A549 (cell line): ENCODE results near the gene YTHDF2.

Experiments
- ATOH8 ChIP-seq: fragments of 250-450 bp; sonication (Bioruptor Pico); IDR thresholded peaks from 2 replicates; pipeline ENCODE4 v1.5.0; 2020; ENCODE audit warnings: low read depth, mild to moderate bottlenecking, moderate library complexity
- CTCF ChIP-seq: fragments of >200 bp; sonication (Bioruptor Twin); formaldehyde crosslinking; IDR thresholded peaks from 3 replicates; pipeline ENCODE4 v1.5.1; 2016
- MAFK ChIP-seq: fragments of 450-650 bp; IDR thresholded peaks from 2 replicates; pipeline ENCODE4 v1.6.1; 2014; ENCODE audit not compliant: partially characterized antibody
- MAZ ChIP-seq: fragments of 150-350 bp; IDR thresholded peaks from 2 replicates; pipeline ENCODE4 v1.6.1; 2014; ENCODE audit warnings: antibody characterized with exemption, low read depth, low read length, borderline replicate concordance
- MYC ChIP-seq: IDR thresholded peaks from 2 replicates; pipeline ENCODE4 v1.6.1; 2012; ENCODE audit warnings: mild to moderate bottlenecking, inconsistent platforms, low read length, improper control_type of control experiment, borderline replicate concordance
- NPAS2 ChIP-seq: fragments of 250-450 bp; sonication (Bioruptor Pico); IDR thresholded peaks from 2 replicates; pipeline ENCODE4 v1.8.0; 2022; ENCODE audit warnings: mild to moderate bottlenecking, moderate library complexity, borderline replicate concordance
- POLR2A ChIP-seq: IDR thresholded peaks from 2 replicates; pipeline ENCODE4 v1.6.1; 2012; ENCODE audit warnings: mild to moderate bottlenecking, low read length
- POLR2AphosphoS2 ChIP-seq: conservative IDR thresholded peaks from 2 replicates; pipeline ENCODE4 v1.6.1; 2012; ENCODE audit warnings: low read length, improper control_type of control experiment, inconsistent platforms
- REST ChIP-seq: fragments of 200-600 bp; sonication (generic); IDR thresholded peaks from 2 replicates; pipeline ENCODE4 v1.6.1; 2016; ENCODE audit warnings: antibody characterized with exemption, mild to moderate bottlenecking, moderate library complexity
- TFCP2L1 ChIP-seq: fragments of 250-450 bp; sonication (Bioruptor Pico); IDR thresholded peaks from 2 replicates; pipeline ENCODE4 v1.5.0; 2021; ENCODE audit warnings: mild to moderate bottlenecking
- ZSCAN20 ChIP-seq: fragments of 250-450 bp; sonication (Bioruptor Pico); IDR thresholded peaks from 2 replicates; pipeline ENCODE4 v1.8.0; 2022; ENCODE audit warnings: mild to moderate bottlenecking, moderate library complexity

GRCh38 chr1:28789816-28790215 is 53.1 kb downstream of the YTHDF2 start:
- TF ChIP-seq CTCF (no peak), ZSCAN20 (CRISPR knock-in tag) (no peak), POLR2A (no peak), POLR2AphosphoS2 (no peak), NPAS2 (CRISPR knock-in tag) (no peak), ATOH8 (CRISPR knock-in tag) (no peak), MAFK (no peak), MAZ (no peak), MYC (no peak), REST (no peak), TFCP2L1 (CRISPR knock-in tag) (no peak)
